ENCODE results near the gene CHST1. TPM values are rescaled to one million over a fixed set of nuclear protein-coding genes. Genes with fewer than 3 reads are reported as not detected.

The CHST1 gene
- total and polyA plus RNA-seq, 2 experiments from 2014 or later: 0.84 to 2.7 TPM

GRCh38 chr11:45603946-45604682 is 61.3 kb downstream of the CHST1 start:
- H3K79me2 ChIP-seq (replicated peaks; ENCODE audit: insufficient read depth): no peaks in the 10 kb centered on the region
- ATAC-seq: no peak
- DNase-seq (ENCODE audit: low spot score): no peak
- H3K4me3 Mint-ChIP-seq: no peak overlapping the region
- H3K4me1 Mint-ChIP-seq: peaks cover 20% of the 10 kb centered on the region
- no peaks in the 10 kb centered on the region for H3K36me3 Mint-ChIP-seq (ENCODE audit: low read depth)
- H2AFZ ChIP-seq: peak overlapping the region; percentile 56; the same call in 1 of the 2 replicates
- H3K9me2 ChIP-seq (ENCODE audit: insufficient read depth): 0 out of 2 replicates have a peak, but pooled peaks cover under 1% of the 10 kb centered on the region
- H3K27me3 Mint-ChIP-seq (ENCODE audit: insufficient read depth, low read depth, poor library complexity): peaks cover 3% of the 10 kb centered on the region
- no peaks in the 10 kb centered on the region; the same call in 1 of the 2 replicates for H4K20me1 ChIP-seq (replicated peaks; ENCODE audit: insufficient read depth)
- no peaks in the 10 kb centered on the region for H3K36me3 ChIP-seq (ENCODE audit: insufficient read depth)
- peaks cover 9% of the 10 kb centered on the region for H3K4me1 ChIP-seq (ENCODE audit: insufficient read depth)
- no peaks in the 10 kb centered on the region for H3F3A ChIP-seq (replicated peaks; ENCODE audit: low read depth)
- no peak overlapping the region for H3K4me3 ChIP-seq
- H3K9me3 Mint-ChIP-seq: no peaks in the 10 kb centered on the region
- H3K4me2 ChIP-seq: no peak overlapping the region
- H3K27ac Mint-ChIP-seq: no peak overlapping the region
- no peaks in the 10 kb centered on the region for H3K27me3 ChIP-seq (ENCODE audit: insufficient read depth)
- no peak overlapping the region for H3K27ac ChIP-seq (ENCODE audit: low read depth)
- TF ChIP-seq JUNB (IDR thresholded peaks at IDR 0.05; ENCODE audit: unreplicated experiment) (no peak), POLR2AphosphoS5 (IDR thresholded peaks at IDR 0.05; ENCODE audit: low read depth) (no peak), ETS1 (IDR thresholded peaks at IDR 0.05) (no peak), ZNF462 (CRISPR knock-in tag; IDR thresholded peaks at IDR 0.05) (no peak), REST (IDR thresholded peaks at IDR 0.05; ENCODE audit: unreplicated experiment) (no peak), STAT1 (IDR thresholded peaks at IDR 0.05; ENCODE audit: unreplicated experiment) (no peak), CREB1 (CRISPR knock-in tag; IDR thresholded peaks at IDR 0.05; ENCODE audit: low read depth) (no peak), EZH2phosphoT487 (IDR thresholded peaks at IDR 0.05; ENCODE audit: unreplicated experiment) (no peak), EZH2 (IDR thresholded peaks at IDR 0.05; ENCODE audit: low read depth, unreplicated experiment) (no peak), CTCF (conservative IDR thresholded peaks at IDR 0.05; ENCODE audit: low read depth in 2 of 2) (no peak), ZNF114 (CRISPR knock-in tag; IDR thresholded peaks at IDR 0.05) (no peak), ZNF331 (CRISPR knock-in tag; IDR thresholded peaks at IDR 0.05; ENCODE audit: low read depth) (no peak), NANOG (IDR thresholded peaks at IDR 0.05; ENCODE audit: borderline replicate concordance) (no peak)

All from GM23338 (cell line).